Mesothelial cell of epicardium (in vitro differentiated cells): ENCODE measurements around the gene STK32B. TPM values are rescaled to one million over a fixed set of nuclear protein-coding genes. Genes with fewer than 3 reads are reported as not detected.
"Not testable (repeated sequence)": the region's sequence is repeated elsewhere in the genome, so short reads cannot be mapped to it uniquely, and the experiment has no call there.

Source experiments
- DNase-seq, 2 experiments: peaks; one replicate each; pipeline ENCODE4 v3.0.0; 2021; ENCODE audit warnings: low spot score in 2 of 2; ENCODE audit not compliant: unreplicated experiment in 2 of 2
- H3K27ac Mint-ChIP-seq: 2 replicates; pipeline ENCODE4 v1.8.0; 2021; ENCODE audit warnings: mixed read lengths
- H3K27me3 Mint-ChIP-seq: 2 replicates; pipeline ENCODE4 v1.8.0; 2021; ENCODE audit warnings: low read depth, mixed read lengths
- H3K36me3 Mint-ChIP-seq: 2 replicates; pipeline ENCODE4 v1.8.0; 2021; ENCODE audit warnings: mixed read lengths
- H3K4me1 Mint-ChIP-seq: 2 replicates; pipeline ENCODE4 v1.8.0; 2021; ENCODE audit warnings: mixed read lengths
- H3K4me3 Mint-ChIP-seq: 2 replicates; pipeline ENCODE4 v1.8.0; 2021; ENCODE audit warnings: mild to moderate bottlenecking, moderate library complexity, mixed read lengths
- H3K9me3 Mint-ChIP-seq: 2 replicates; pipeline ENCODE4 v1.8.0; 2021; ENCODE audit warnings: mixed read lengths
- total RNA-seq: library from RNA; stranded (reverse); gene quantifications from 3 replicates; pipeline ENCODE4 v1.2.1, GENCODE V29; 2021
- TF ChIP-seq, protein P1 (sequence below): fragments of 200-600 bp; sonication (generic); IDR thresholded peaks from one replicate; pipeline ENCODE4 v1.5.0; 2021; ENCODE audit warnings: antibody characterized with exemption; ENCODE audit not compliant: unreplicated experiment

Gene STK32B
- total RNA-seq, 1 donor from 2014 or later, result 0.96 TPM

DNA sequence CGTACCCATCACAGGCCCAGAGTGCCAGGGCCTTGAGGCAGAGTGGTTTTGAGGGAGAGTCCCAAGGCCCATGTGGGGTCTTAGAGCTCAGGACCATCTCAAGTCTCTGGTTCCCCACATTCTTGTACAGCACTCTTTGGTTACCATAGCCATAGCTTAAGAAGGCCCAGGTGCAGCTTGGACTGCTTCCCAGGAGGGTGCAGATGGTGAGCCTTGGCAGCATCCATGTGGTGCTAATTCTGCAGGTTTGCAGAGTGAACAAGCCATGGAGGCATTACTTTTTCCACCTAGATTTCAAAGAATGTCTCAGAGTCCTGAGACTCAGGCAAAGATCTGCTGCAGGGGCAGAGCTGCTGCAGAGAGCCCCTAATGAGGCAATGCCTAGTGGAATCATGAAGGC is 171.7 kb downstream of the STK32B start:
- TF ChIP-seq, protein P1, sequence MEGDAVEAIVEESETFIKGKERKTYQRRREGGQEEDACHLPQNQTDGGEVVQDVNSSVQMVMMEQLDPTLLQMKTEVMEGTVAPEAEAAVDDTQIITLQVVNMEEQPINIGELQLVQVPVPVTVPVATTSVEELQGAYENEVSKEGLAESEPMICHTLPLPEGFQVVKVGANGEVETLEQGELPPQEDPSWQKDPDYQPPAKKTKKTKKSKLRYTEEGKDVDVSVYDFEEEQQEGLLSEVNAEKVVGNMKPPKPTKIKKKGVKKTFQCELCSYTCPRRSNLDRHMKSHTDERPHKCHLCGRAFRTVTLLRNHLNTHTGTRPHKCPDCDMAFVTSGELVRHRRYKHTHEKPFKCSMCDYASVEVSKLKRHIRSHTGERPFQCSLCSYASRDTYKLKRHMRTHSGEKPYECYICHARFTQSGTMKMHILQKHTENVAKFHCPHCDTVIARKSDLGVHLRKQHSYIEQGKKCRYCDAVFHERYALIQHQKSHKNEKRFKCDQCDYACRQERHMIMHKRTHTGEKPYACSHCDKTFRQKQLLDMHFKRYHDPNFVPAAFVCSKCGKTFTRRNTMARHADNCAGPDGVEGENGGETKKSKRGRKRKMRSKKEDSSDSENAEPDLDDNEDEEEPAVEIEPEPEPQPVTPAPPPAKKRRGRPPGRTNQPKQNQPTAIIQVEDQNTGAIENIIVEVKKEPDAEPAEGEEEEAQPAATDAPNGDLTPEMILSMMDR, result no peak
- no peak overlapping the region for H3K27ac Mint-ChIP-seq
- H3K27me3 Mint-ChIP-seq, result peaks cover 10% of the 10 kb centered on the region
- H3K36me3 Mint-ChIP-seq, result no peaks in the 10 kb centered on the region
- no peak for DNase-seq
- no peaks in the 10 kb centered on the region for H3K4me1 Mint-ChIP-seq
- peaks cover 30% of the 10 kb centered on the region for H3K9me3 Mint-ChIP-seq
- no peak overlapping the region for H3K4me3 Mint-ChIP-seq

DNA sequence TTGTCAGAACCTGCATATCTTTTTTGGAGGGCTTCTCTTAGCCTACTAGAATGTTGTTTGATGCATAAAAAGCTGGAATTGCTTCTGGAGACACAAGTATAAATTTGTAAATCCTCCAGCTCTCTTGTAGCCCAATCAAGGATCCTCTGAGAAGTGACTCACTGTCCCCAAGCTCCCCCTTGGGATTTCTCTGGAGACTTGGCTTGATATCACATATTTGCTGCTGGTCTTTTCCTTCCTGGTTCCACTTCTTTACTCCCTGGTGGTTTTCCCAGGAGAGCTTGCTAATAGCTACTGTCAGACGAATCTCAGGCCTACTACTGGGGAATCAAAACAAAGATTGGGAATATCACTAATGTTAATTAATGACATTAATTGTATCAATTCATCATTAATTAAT is 173.1 kb downstream of the STK32B start:
- no peak overlapping the region for H3K4me3 Mint-ChIP-seq
- no peak overlapping the region for H3K27ac Mint-ChIP-seq
- H3K9me3 Mint-ChIP-seq, result peaks cover 30% of the 10 kb centered on the region
- H3K4me1 Mint-ChIP-seq, result no peaks in the 10 kb centered on the region
- TF ChIP-seq, protein P1, result no peak
- no peaks in the 10 kb centered on the region for H3K36me3 Mint-ChIP-seq
- H3K27me3 Mint-ChIP-seq, result peaks cover 10% of the 10 kb centered on the region
- DNase-seq, result no peak

DNA sequence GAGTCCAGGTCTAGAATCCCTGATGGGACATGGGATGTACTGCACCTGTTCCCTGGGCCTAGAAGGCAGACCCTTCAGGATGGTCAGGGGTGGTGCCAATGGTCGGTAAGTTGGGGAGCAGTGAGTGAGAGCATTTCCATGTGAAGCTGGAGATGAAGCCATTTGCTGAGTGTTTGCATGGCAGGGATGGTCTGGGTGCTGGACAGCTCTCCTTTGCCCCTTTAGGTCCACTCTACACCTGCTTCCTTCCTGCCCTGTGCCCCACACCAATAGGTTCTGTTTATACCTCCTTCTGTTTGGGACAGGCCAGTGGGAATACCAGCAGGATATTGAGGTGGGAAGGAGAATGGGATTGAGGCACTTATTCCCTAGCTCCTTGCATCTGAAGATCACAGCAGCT is 181.3 kb downstream of the STK32B start:
- H3K36me3 Mint-ChIP-seq, result no peaks in the 10 kb centered on the region
- DNase-seq, result no peak
- no peak overlapping the region for H3K4me3 Mint-ChIP-seq
- H3K27ac Mint-ChIP-seq, result no peak overlapping the region
- H3K4me1 Mint-ChIP-seq, result no peaks in the 10 kb centered on the region
- peaks cover 26% of the 10 kb centered on the region for H3K27me3 Mint-ChIP-seq
- no peaks in the 10 kb centered on the region for H3K9me3 Mint-ChIP-seq
- TF ChIP-seq, protein P1, result no peak

DNA sequence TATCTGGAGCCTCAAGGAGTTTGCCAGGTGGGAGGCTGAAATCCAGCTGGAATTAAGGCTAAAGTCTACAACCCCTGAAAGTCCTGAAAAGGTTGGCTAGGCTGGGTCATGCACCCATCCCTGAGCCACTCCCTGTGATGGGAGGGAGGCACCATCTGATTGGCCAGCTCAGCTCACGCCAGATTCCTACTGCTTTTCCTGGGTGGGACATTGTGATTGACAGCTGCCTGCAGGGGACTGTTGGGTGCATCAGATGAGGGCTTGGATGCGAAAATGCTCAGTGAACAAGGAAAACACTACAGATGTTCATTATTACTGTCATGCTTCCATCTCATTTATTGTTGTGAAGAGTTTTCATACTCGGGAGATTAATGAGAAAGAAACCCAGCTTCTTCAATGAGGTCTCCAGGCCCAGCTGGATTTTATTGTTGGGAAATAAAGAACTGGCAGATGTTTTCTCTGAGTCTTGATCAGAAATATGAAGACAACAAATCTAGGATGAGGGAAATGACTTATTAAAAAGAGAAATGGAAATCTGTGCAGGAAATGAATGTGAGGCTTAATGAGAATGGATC is 185.9 kb downstream of the STK32B start:
- TF ChIP-seq, protein P1, result no peak
- DNase-seq, result no peak
- Mint-ChIP-seq H3K9me3 (no peaks in the 10 kb centered on the region), H3K36me3 (no peaks in the 10 kb centered on the region), H3K4me3 (no peak overlapping the region), H3K27ac (no peak overlapping the region), H3K27me3 (peaks cover 16% of the 10 kb centered on the region), H3K4me1 (no peaks in the 10 kb centered on the region)

DNA sequence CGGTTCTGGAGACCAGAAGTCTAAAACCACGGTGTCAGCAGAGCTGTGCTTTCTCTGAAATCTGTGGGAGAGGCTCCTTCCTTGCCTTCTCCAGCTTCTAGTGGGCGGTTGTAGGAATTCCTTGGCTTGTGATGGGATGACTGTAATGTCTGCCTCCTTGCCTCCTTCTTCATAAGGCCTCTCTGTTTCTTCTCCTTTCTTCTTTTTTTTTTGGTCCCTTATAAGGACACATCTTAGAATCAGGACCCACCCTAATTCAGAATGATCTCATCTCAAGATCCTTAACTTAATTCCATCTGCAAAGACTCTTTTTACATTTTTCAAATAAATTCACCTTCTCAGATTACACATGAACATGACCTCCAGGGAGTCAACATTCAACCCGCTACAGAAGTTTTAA is 186.9 kb downstream of the STK32B start:
- H3K27me3 Mint-ChIP-seq, result peaks cover 15% of the 10 kb centered on the region
- TF ChIP-seq, protein P1, result no peak
- H3K27ac Mint-ChIP-seq, result no peak overlapping the region
- no peaks in the 10 kb centered on the region for H3K4me1 Mint-ChIP-seq
- no peaks in the 10 kb centered on the region for H3K36me3 Mint-ChIP-seq
- no peak overlapping the region for H3K4me3 Mint-ChIP-seq
- DNase-seq, result no peak
- no peaks in the 10 kb centered on the region for H3K9me3 Mint-ChIP-seq

DNA sequence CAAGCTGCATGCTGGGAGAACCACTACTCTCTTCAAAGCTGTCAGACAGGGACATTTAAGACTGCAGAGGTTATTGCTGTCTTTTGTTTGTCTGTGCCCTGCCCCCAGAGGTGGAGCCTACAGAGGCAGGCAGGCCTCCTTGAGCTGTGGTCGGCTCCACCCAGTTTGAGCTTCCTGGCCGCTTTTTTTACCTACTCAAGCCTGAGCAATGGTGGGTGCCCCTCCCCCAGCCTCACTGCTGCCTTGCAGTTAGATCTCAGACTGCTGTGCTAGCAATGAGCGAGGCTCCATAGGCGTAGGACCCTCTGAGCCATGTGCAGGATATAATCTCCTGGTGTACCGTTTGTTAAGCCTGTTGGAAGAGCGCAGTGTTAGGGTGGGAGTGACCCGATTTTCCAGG is 195.8 kb downstream of the STK32B start:
- not testable (repeated sequence) for H3K27ac Mint-ChIP-seq, H3K4me1 Mint-ChIP-seq, DNase-seq, H3K4me3 Mint-ChIP-seq, H3K36me3 Mint-ChIP-seq
- Mint-ChIP-seq H3K27me3 (peaks cover 13% of the 10 kb centered on the region), H3K9me3 (peaks cover 33% of the 10 kb centered on the region)
